Left hindlimb (tissue), 1 donor: Measurements from ENCODE around the gene ANKRD33B.

Experiments
- DNase-seq: peaks from one replicate; pipeline ENCODE4 v3.0.0-alpha.2; 2018

Gene ANKRD33B

GRCh38 chr5:10580531-10581423 lies 16.9 kb downstream of the ANKRD33B start:
- DNase-seq: no peak

GRCh38 chr5:10581424-10581748 lies 17.5 kb downstream of the ANKRD33B start:
- no peak for DNase-seq

GRCh38 chr5:10581867-10582511 lies 18.1 kb downstream of the ANKRD33B start:
- DNase-seq: no peak

- no peak for DNase-seq
These were observed 18.6 kb downstream of the ANKRD33B start for GRCh38 chr5:10582512-10582897.

GRCh38 chr5:10583663-10584572 lies 20.0 kb downstream of the ANKRD33B start:
- no peak for DNase-seq

- DNase-seq: no peak
These were observed 21.0 kb downstream of the ANKRD33B start for GRCh38 chr5:10584714-10585517.

GRCh38 chr5:10585518-10585915 lies 21.6 kb downstream of the ANKRD33B start:
- DNase-seq: no peak

GRCh38 chr5:10586008-10586407 lies 22.1 kb downstream of the ANKRD33B start:
- no peak for DNase-seq

GRCh38 chr5:10586555-10586954 lies 22.7 kb downstream of the ANKRD33B start:
- DNase-seq: no peak

GRCh38 chr5:10588109-10588775 lies 24.4 kb downstream of the ANKRD33B start:
- DNase-seq: no peak

- no peak for DNase-seq
These were observed 25.0 kb downstream of the ANKRD33B start for GRCh38 chr5:10588779-10589447.

- DNase-seq: no peak
These were observed 26.5 kb downstream of the ANKRD33B start for GRCh38 chr5:10590226-10590999.

GRCh38 chr5:10591159-10591558 lies 27.3 kb downstream of the ANKRD33B start:
- DNase-seq: no peak

GRCh38 chr5:10591966-10592365 lies 28.1 kb downstream of the ANKRD33B start:
- DNase-seq: no peak

GRCh38 chr5:10592601-10593000 lies 28.7 kb downstream of the ANKRD33B start:
- DNase-seq: no peak

GRCh38 chr5:10593531-10594181 lies 29.8 kb downstream of the ANKRD33B start:
- no peak for DNase-seq

- no peak for DNase-seq
These were observed 30.8 kb downstream of the ANKRD33B start for GRCh38 chr5:10594591-10595210.

- DNase-seq: no peak
These were observed 31.4 kb downstream of the ANKRD33B start for GRCh38 chr5:10595293-10595671.

GRCh38 chr5:10595672-10596309 lies 31.9 kb downstream of the ANKRD33B start:
- DNase-seq: no peak
